8988T (cell line): ENCODE measurements around the gene COL9A1.

ENCODE experiments used
- DNase-seq: peaks from one replicate; pipeline ENCODE4 v3.0.0; 2011

The COL9A1 gene

GRCh38 chr6:70285201-70285600, 17.7 kb downstream of the COL9A1 start:
- no peak for DNase-seq

- DNase-seq, result no peak
These were observed 19.9 kb downstream of the COL9A1 start for GRCh38 chr6:70282919-70283461.

GRCh38 chr6:70282312-70282918, 20.5 kb downstream of the COL9A1 start:
- no peak for DNase-seq

DNA sequence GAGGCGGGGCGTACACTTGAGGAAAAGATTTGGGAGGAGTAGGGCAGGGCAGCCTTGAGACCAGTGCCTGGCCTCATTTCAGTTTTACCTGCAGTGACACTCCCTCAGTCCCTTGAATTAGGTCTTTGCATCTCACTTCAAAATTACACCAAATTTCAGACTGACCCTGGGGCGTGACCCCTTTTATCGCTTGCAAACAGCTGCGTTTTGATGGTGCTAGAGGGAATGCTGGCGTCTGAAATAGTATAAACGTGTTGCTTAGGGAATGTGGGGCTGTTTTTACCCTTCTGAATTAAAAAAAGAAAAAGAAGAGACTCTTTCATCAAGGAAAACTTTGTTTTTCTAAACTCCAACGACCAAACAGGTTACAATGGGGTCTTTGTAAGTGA, 21.0 kb downstream of the COL9A1 start:
- DNase-seq, result no peak

- DNase-seq, result no peak
These were observed 22.5 kb downstream of the COL9A1 start for GRCh38 chr6:70280400-70280853.

- no peak for DNase-seq
These were observed 25.4 kb downstream of the COL9A1 start for GRCh38 chr6:70277470-70277869.

DNA sequence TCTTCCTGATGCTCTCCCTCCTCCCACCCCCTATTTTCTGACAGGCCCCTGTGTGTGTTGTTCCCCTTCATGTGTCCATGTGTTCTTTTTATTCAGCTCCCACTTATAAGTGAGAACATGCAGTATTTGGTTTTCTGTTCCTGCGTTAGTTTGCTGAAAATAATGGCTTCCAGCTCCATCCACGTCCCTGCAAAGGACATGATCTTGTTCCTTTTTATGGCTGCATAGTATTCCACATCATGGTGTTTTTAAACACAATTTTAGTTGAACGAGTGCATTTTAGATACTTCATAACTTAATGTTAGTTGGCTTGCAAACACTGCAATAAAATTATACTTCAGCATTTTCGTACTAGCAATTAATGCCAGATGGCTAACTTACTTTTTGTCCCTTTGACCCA, 28.5 kb downstream of the COL9A1 start:
- DNase-seq, result no peak

- no peak for DNase-seq
These were observed 30.8 kb downstream of the COL9A1 start for GRCh38 chr6:70272071-70272470.

DNA sequence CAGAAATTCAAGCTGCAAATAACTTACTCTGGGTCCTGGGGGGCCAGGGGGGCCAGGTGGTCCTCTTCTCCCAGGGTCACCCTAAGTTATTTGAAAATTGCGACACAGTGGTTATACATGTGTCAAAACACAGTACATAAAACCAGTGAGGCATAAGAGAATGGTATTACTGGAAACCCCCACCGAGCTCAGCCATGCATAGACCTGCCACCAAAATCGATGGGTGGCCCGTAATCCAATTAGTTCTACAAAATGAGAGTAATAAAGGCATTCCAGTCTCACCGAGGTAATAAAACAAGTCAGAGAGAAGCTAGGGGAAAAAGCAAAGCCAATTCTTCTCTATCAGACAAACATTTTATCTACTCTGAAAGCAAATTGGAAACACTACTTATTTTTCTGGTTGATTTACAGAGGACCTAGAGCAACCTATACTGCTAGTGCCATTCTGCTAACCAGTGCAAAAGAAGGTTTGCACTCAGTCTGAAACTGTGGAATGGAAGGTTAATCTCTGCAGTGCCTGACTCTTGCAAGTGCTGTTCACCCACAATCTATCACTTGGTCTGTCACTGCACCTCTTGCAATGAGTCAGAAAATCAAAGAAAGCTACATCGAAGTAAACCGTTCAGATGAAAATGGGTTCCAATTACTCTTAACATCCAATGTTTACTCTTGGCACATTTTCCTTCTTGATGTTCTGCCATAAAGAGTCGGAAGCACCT, 32.4 kb downstream of the COL9A1 start:
- DNase-seq, result no peak

DNA sequence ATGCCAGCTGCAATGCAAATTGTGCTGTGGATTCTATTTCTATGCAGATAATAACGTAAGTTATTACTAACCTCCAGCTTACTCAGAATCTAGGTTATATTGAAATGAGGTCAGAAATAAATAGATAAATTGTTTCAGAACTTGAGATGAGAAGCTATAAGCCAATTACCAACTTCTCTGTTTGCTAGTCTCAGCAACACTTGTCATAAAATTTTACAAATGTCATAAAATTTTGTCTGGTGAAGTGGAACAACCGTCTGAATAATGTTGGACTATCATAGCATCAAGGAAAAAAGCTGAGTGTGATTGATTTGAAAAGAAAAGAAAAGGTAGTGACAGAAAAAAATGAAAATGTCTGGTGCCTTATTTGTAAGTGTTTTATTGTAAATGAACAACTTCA, 36.7 kb downstream of the COL9A1 start:
- no peak for DNase-seq

DNA sequence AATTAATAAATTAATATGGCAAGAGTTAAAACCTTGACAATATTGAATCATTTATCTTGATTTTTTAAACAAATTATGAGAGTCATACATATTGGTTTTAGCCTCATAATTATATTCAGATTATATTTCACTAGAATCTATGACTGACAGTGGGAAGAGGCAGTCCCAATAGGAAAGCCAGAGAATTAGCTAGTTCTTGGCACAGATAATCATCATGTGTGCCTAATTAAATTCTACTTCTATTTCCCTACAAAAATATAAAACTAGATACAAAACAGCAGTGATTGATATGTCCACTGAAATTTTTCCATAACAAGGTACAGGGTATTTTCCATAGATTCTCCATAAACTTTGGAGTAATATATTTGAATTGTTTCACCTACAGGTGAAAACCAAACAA, 38.6 kb downstream of the COL9A1 start:
- DNase-seq, result no peak

DNA sequence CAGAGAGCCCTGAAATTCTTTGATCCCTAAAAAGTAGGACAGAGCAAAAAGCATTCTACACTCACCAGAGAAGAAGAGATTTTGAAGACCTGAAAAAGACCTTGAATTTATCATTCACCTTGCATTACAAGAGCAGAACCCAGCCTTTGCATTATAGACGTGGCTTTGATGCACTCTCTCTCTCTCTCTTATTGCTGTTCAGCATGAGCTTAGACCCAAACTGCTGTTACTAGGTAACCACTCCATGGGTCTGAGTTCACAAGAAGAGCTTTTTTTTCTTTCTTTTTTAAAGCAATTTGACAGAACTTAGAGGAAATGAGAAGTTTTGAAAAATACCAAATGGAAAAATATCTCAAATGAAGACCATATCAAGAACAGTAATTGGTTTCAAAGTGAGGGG, 44.4 kb downstream of the COL9A1 start:
- no peak for DNase-seq

- DNase-seq, result no peak
These were observed 45.1 kb downstream of the COL9A1 start for GRCh38 chr6:70257768-70258273.

- DNase-seq, result no peak
These were observed 48.1 kb downstream of the COL9A1 start for GRCh38 chr6:70254784-70255183.

DNA sequence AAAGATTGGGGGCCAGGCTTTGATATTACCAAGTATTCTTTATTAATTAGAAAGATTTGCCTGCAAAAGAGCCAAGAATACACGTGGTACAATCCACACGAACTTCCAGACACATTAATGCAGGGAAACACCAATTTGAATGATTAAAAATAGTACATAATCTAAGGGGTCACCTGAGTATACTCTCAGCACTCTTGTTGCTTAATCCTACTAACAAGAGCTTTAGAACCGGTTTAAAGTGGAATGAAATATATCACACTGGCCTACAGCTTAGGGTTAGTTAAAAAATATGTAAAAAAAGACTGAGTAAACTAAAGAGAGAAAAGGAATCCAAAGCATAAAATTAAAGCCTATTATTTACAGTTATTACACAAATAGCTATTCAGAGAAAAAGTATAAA, 49.0 kb downstream of the COL9A1 start:
- DNase-seq, result no peak

DNA sequence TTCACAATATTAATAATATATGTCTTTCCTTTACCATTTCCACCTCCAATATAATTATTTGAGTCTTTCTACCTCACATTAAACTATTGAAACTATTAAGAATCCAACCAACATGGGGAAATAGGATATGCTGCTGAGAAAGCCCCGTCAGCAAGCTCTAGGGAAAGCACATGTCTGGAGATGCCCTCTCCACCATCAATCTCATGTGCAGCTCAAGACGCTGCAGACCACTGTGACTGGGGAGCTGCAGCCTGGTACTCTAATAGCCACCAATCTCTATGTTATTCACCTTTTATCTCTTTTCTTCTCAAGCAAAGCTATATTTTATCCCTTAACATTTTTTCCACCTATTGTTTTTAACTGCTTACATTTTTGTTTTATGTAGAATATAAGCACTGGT, 50.3 kb downstream of the COL9A1 start:
- DNase-seq, result no peak

GRCh38 chr6:70246118-70246517, 56.8 kb downstream of the COL9A1 start:
- no peak for DNase-seq

GRCh38 chr6:70241991-70242420, 60.9 kb downstream of the COL9A1 start:
- DNase-seq, result no peak

DNA sequence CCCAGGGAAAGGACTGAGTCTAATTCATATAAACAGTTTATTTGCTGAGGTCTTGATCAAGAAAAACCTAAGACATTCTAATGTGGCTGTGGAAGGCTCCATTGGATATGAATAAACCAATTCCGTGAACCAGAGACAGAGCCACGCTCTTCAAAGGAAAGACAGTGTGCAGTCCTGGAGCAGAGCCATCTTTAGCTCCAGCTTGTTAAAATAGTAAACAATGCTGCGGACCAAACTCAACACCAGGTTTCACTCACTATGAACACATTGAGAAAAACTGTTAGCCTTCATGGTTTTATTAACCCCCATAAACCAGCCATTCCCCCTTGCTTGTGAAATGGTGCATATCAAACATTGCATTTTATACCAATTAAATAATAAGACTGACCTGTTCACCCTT, 61.9 kb downstream of the COL9A1 start:
- DNase-seq, result no peak

DNA sequence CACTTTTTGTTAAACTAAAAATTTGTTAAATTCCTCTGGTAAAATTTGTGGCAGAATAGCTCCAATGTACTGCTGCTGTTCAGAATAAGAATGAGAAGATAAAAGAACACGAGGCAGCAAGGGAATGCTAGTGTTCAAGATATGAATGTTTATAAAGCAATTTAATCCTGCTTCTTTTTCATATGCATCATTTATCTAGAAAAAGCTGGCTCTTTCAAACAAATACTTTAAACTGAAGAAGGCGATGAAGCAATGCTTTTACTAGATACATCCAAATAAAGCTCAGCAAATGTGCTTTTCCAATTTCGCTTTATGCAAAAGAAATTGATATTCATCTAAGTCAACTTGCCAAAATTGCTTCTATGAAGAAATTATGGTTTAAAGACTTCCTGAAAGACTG, 66.5 kb downstream of the COL9A1 start:
- no peak for DNase-seq

DNA sequence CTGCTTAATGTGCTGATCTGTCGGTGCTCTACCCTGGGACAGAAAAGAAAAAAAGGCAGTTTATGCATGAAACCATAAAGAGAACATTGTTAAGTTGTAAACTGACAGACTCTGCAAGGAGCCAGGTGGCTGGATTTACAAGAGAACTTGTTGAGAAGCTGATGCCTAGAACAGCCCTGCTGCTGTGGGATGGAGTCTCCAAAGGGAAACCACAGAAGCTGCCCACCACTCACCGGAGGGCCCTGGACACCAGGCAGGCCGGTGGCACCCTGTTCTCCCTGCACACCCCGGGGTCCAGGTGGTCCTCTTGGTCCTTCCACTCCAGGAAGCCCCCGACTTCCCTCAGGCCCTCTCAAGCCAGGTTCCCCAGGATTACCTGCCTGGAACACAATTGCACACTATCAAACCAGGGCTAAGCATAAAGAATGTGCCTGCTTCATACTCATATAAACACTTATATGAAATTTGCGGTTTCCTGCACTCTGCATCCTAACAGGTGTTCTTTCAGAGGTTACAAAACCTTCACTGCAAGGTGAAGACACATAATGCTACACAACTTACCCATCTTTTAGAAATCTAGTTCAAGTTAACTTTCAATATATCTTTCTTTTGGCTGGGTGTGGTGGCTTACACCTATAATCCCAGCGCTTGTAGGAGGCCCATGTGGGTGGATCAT, 68.2 kb downstream of the COL9A1 start:
- no peak for DNase-seq

DNA sequence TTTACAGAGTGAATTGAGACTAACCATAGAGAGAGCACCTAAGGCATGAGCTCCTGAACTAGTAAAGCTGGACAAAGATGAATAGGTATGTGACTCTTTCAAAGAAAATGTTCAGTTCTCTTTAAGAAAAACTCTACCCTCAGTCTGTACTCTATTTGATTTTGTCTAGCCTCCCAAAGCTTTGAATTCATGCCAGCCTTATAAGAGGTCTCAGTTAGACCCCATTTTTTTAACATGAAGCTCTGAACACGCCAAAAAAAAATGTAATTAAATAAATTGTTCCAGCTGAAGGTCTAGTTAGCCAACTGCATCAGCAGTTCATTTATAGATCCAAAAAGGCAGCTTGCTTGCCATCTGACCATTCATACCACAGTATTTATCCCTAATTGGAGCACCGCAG, 71.6 kb downstream of the COL9A1 start:
- DNase-seq, result no peak

DNA sequence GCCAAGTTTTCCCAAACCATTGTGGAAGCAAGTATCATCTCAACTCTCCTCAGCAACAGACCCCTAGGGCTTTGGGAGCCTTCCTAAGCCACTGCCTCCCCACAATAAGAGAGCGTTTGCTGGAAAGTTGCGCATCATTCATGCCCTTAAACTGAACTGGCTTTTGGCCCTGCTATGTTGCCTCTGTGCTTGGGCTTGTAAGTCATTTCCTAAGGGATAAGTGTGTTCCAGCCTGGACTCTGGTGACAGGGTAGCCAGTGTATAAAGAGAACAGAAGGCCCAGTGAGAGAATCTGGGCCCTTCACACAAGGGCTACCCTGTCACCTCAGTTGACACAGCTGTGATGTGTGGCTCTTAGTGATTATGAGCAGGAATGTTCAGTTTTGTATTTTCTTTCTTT, 77.8 kb downstream of the COL9A1 start:
- no peak for DNase-seq

GRCh38 chr6:70222439-70222749, 80.5 kb downstream of the COL9A1 start:
- no peak for DNase-seq
